CD14-positive monocyte (primary cell): ENCODE results near the gene YWHAQ. TPM values are rescaled to one million over a fixed set of nuclear protein-coding genes. Genes with fewer than 3 reads are reported as not detected.

Experiments
- DNase-seq, 3 donors: peaks; one replicate each; pipeline ENCODE4 v3.0.0-alpha.2; 2011 to 2022
- H2AFZ ChIP-seq: 2 replicates; pipeline ENCODE4 v1.6.0; 2012; ENCODE audit warnings: mild to moderate bottlenecking, low read depth, low read length, inconsistent platforms; ENCODE audit not compliant: insufficient read depth, poor library complexity, severe bottlenecking
- H3K27ac ChIP-seq, 2 donors: 1 replicate in 1 of 2; 2 replicates in 1 of 2; pipeline ENCODE4 v1.5.1; 2012 to 2013; ENCODE audit warnings: low read length in 2 of 2, control low read depth in 1 of 2, inconsistent platforms in 1 of 2, low read depth in 1 of 2, mild to moderate bottlenecking in 1 of 2
- H3K27me3 ChIP-seq, 2 donors: one replicate each; pipeline versions ENCODE4 v1.6.0 to v1.6.1; 2011 to 2013; ENCODE audit warnings: low read length in 2 of 2; ENCODE audit not compliant: control insufficient read depth in 2 of 2, insufficient read depth in 2 of 2
- H3K36me3 ChIP-seq, 2 donors: replicated peaks in 1 of 2; 1 replicate in 1 of 2; 2 replicates in 1 of 2; pipeline versions ENCODE4 v1.5.1 to v1.6.1; 2012 to 2013; ENCODE audit warnings: low read length in 2 of 2, control low read depth in 1 of 2, inconsistent platforms in 1 of 2, mild to moderate bottlenecking in 1 of 2; ENCODE audit not compliant: insufficient read depth in 2 of 2, control insufficient read depth in 1 of 2
- H3K4me1 ChIP-seq, 2 donors: 1 replicate in 1 of 2; 2 replicates in 1 of 2; pipeline versions ENCODE4 v1.5.1 to v1.6.1; 2012 to 2013; ENCODE audit warnings: low read length in 2 of 2, control low read depth in 1 of 2, inconsistent platforms in 1 of 2, mild to moderate bottlenecking in 1 of 2, moderate library complexity in 1 of 2; ENCODE audit not compliant: insufficient read depth in 2 of 2, control insufficient read depth in 1 of 2
- H3K4me2 ChIP-seq: replicated peaks from 2 replicates; pipeline ENCODE3; 2012; ENCODE audit warnings: low read length, moderate library complexity, mild to moderate bottlenecking; ENCODE audit not compliant: poor library complexity, severe bottlenecking; ENCODE audit errors: extremely low read depth
- H3K4me3 ChIP-seq, 3 experiments: fragments of 200-600 bp in 1 of 3; sonication (generic) in 1 of 3; replicated peaks in 1 of 3; 1 replicate in 2 of 3; 2 replicates in 1 of 3; pipeline ENCODE4 v1.5.1; 2011 to 2013; ENCODE audit warnings: low read length in 3 of 3, mild to moderate bottlenecking in 3 of 3, control low read depth in 2 of 3, low read depth in 2 of 3, inconsistent platforms in 1 of 3, moderate library complexity in 1 of 3
- H3K79me2 ChIP-seq: 2 replicates; pipeline ENCODE4 v1.6.0; 2012; ENCODE audit warnings: mild to moderate bottlenecking, control low read depth, inconsistent platforms, low read length, moderate library complexity; ENCODE audit not compliant: insufficient read depth
- H3K9ac ChIP-seq: 2 replicates; pipeline ENCODE4 v1.6.0; 2017; ENCODE audit warnings: low read length, mild to moderate bottlenecking; ENCODE audit not compliant: insufficient read depth, poor library complexity, severe bottlenecking
- H3K9me3 ChIP-seq, 2 donors: replicated peaks in 1 of 2; 1 replicate in 1 of 2; 2 replicates in 1 of 2; pipeline versions ENCODE4 v1.5.1 to v1.6.1; 2012 to 2013; ENCODE audit warnings: low read length in 2 of 2, control low read depth in 1 of 2; ENCODE audit not compliant: control insufficient read depth in 1 of 2, insufficient read depth in 1 of 2
- H4K20me1 ChIP-seq: 2 replicates; pipeline ENCODE4 v1.6.0; 2012; ENCODE audit warnings: mild to moderate bottlenecking, low read length, control low read depth, moderate library complexity; ENCODE audit not compliant: insufficient read depth
- H3K27ac Mint-ChIP-seq, 7 donors: one replicate each; pipeline ENCODE4 v1.8.0; 2020; ENCODE audit warnings: mild to moderate bottlenecking in 7 of 7, mixed read lengths in 7 of 7, moderate library complexity in 6 of 7, inconsistent platforms in 2 of 7
- H3K27me3 Mint-ChIP-seq, 3 donors: one replicate each; pipeline ENCODE4 v1.8.0; 2021 to 2022; ENCODE audit warnings: low read depth in 3 of 3, mild to moderate bottlenecking in 3 of 3, mixed read lengths in 3 of 3, moderate library complexity in 3 of 3, inconsistent platforms in 1 of 3
- H3K36me3 Mint-ChIP-seq, 2 donors: one replicate each; pipeline ENCODE4 v1.8.0; 2020; ENCODE audit warnings: mixed read lengths in 2 of 2, inconsistent platforms in 1 of 2, mild to moderate bottlenecking in 1 of 2
- H3K4me1 Mint-ChIP-seq: one replicate; pipeline ENCODE4 v1.8.0; 2020; ENCODE audit warnings: mild to moderate bottlenecking, mixed read lengths
- H3K4me3 Mint-ChIP-seq, 2 donors: one replicate each; pipeline ENCODE4 v1.8.0; 2020; ENCODE audit warnings: mild to moderate bottlenecking in 2 of 2, mixed read lengths in 2 of 2, moderate library complexity in 1 of 2
- H3K9me3 Mint-ChIP-seq, 7 donors: one replicate each; pipeline ENCODE4 v1.8.0; 2020 to 2022; ENCODE audit warnings: mixed read lengths in 7 of 7, mild to moderate bottlenecking in 6 of 7, moderate library complexity in 6 of 7, inconsistent platforms in 2 of 7
- CTCF ChIP-seq: fragments of 200-600 bp; IDR thresholded peaks from one replicate; pipeline ENCODE4 v1.8.0; 2022; ENCODE audit warnings: antibody characterized with exemption, mild to moderate bottlenecking
- WGBS: methylation state at CpG from one replicate; pipeline ENCODE4 v1.1.5; 2013; ENCODE audit warnings: missing lambda C conversion rate; ENCODE audit not compliant: insufficient coverage; 5-methylcytosine and 5-hydroxymethylcytosine counted together
- intact Hi-C, 2 donors: fragments of 100-400 bp; cut with micrococcal nuclease; formaldehyde crosslinking; loops; one replicate each; pipeline versions ENCODE4 v1.15.0 to v1.15.1; 2023
- polyA plus RNA-seq, 3 donors: library from polyadenylated mRNA; depleted of rRNA in 1 of 3; unstranded in 2 of 3; stranded (reverse) in 1 of 3; fragments of 300-500 nt in 2 of 3; fragments of >200 nt in 1 of 3; fragmentation: Illumina TruSeq in 2 of 3; gene quantifications; 1 replicate in 2 of 3; 2 replicates in 1 of 3; pipeline ENCODE4 v1.2.3, GENCODE V29; 2012 to 2021

The YWHAQ gene
- polyA plus RNA-seq, 3 donors = 60.9 to 173 (median 165) TPM

- no peaks in the 10 kb centered on the region for H4K20me1 ChIP-seq
- Mint-ChIP-seq H3K27me3 (peaks cover 8 to 10% (median 9%) of the 10 kb centered on the region in 3 donors), H3K4me1 (peaks cover 3% of the 10 kb centered on the region), H3K27ac (no peak overlapping the region), H3K9me3 (no peaks in the 10 kb centered on the region), H3K36me3 (no peaks in the 10 kb centered on the region), H3K4me3 (no peak overlapping the region)
- H3K4me3 ChIP-seq = no peak overlapping the region
- no peaks in the 10 kb centered on the region for H3K27me3 ChIP-seq
- no peaks in the 10 kb centered on the region for H3K79me2 ChIP-seq
- no peak overlapping the region for H3K9ac ChIP-seq
- TF ChIP-seq CTCF = no peak
- H2AFZ ChIP-seq = no peak overlapping the region
- no peaks in the 10 kb centered on the region for H3K9me3 ChIP-seq
- no peak overlapping the region for H3K27ac ChIP-seq
- no peak for DNase-seq
- no peak overlapping the region for H3K4me2 ChIP-seq
- no peaks in the 10 kb centered on the region for H3K4me1 ChIP-seq
- no peaks in the 10 kb centered on the region for H3K36me3 ChIP-seq
- no CpG with 5 or more reads among the region's 4 CpGs for WGBS
- intact Hi-C loops = no loop called here
Measured at GRCh38 chr2:9641641-9642040, 10.8 kb upstream of the YWHAQ start.

- intact Hi-C loops = no loop called here
Measured at GRCh38 chr2:9640403-9641104, 9.8 kb upstream of the YWHAQ start.

More at GRCh38 chr2:9640403-9641104, 9.8 kb upstream of the YWHAQ start:
- TF ChIP-seq CTCF = no peak
- Histone ChIP-seq H3K27me3 (no peaks in the 10 kb centered on the region), H3K4me2 (no peak overlapping the region), H3K9me3 (no peaks in the 10 kb centered on the region), H3K9ac (no peak overlapping the region), H4K20me1 (no peaks in the 10 kb centered on the region), H3K79me2 (no peaks in the 10 kb centered on the region), H2AFZ (no peak overlapping the region), H3K4me1 (no peaks in the 10 kb centered on the region), H3K27ac (no peak overlapping the region), H3K4me3 (no peak overlapping the region), H3K36me3 (no peaks in the 10 kb centered on the region)
- Mint-ChIP-seq H3K27me3 (peaks cover 6 to 10% (median 7%) of the 10 kb centered on the region in 3 donors), H3K9me3 (no peaks in the 10 kb centered on the region), H3K4me1 (no peaks in the 10 kb centered on the region), H3K4me3 (no peak overlapping the region), H3K27ac (no peak overlapping the region), H3K36me3 (no peaks in the 10 kb centered on the region)
- no peak for DNase-seq
- 97% methylated on average over 3 of the region's 14 CpGs for WGBS
